Vagina (tissue), 2 donors: ENCODE results near the gene AKT1S1. TPM values are rescaled to one million over a fixed set of nuclear protein-coding genes. Genes with fewer than 3 reads are reported as not detected.

Experiments used
- DNase-seq, 2 donors: peaks; one replicate each; pipeline ENCODE4 v3.0.0-alpha.2; 2017; ENCODE audit errors: extremely low spot score in 2 of 2
- H3K27ac ChIP-seq: fragments of 200-600 bp; sonication (generic); one replicate; pipeline ENCODE4 v1.5.1; 2019
- H3K27me3 ChIP-seq: fragments of 200-600 bp; sonication (generic); one replicate; pipeline ENCODE4 v1.5.1; 2019
- H3K36me3 ChIP-seq, 2 donors: fragments of 200-600 bp; sonication (generic); one replicate each; pipeline ENCODE4 v1.5.1; 2017 to 2019
- H3K4me1 ChIP-seq: fragments of 200-600 bp; sonication (generic); one replicate; pipeline ENCODE4 v1.5.1; 2019
- H3K4me3 ChIP-seq, 2 donors: fragments of 200-600 bp; sonication (generic); 1 replicate in 1 of 2; 2 replicates in 1 of 2; pipeline ENCODE4 v1.5.1; 2016 to 2019
- H3K9me3 ChIP-seq: fragments of 200-600 bp; sonication (generic); one replicate; pipeline ENCODE4 v1.5.1; 2019
- POLR2A ChIP-seq, 2 donors: fragments of 450-650 bp; IDR thresholded peaks; one replicate each; pipeline ENCODE4 v1.6.1; 2017; ENCODE audit warnings: antibody characterized with exemption in 2 of 2, mild to moderate bottlenecking in 2 of 2, moderate library complexity in 2 of 2
- POLR2AphosphoS5 ChIP-seq, 2 donors: sonication (generic); formaldehyde crosslinking; IDR thresholded peaks; one replicate each; pipeline ENCODE4 v1.9.0; 2017; ENCODE audit warnings: antibody characterized with exemption in 2 of 2, mild to moderate bottlenecking in 2 of 2, low read depth in 1 of 2; ENCODE audit not compliant: insufficient read depth in 1 of 2
- intact Hi-C: fragments of 100-400 bp; cut with DNase I; formaldehyde crosslinking; loops from one replicate; pipeline ENCODE4 v1.15.1; 2023
- total RNA-seq: library from RNA; depleted of rRNA; stranded (reverse); fragments of >200 nt; gene quantifications from one replicate; pipeline ENCODE4 v1.2.3, GENCODE V29; 2016
- TF ChIP-seq, protein P1 (sequence below), 3 experiments: fragments of 450-650 bp in 2 of 3; fragments of 200-600 bp in 1 of 3; sonication (generic) in 1 of 3; IDR thresholded peaks; one replicate each; pipeline ENCODE4 v1.5.1; 2017 to 2019; ENCODE audit warnings: antibody characterized with exemption in 3 of 3, mild to moderate bottlenecking in 2 of 3, moderate library complexity in 2 of 3

The AKT1S1 gene
- total RNA-seq, 1 donor from 2014 or later: 16.9 TPM

DNA sequence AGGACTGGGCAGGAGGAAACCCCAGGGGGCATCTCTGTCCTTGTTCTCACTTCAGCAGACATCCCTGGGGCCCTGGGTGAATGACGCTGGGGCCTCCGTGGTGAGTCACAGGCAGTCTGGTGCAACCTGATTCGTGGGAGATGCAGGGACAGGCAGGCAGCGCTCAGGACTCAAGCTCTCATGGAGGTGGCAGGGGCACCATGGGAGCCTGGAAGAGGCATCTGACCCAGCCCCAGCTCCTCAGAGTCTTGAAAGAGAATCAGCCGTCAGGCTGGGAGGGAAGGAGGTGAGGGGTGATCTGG lies 40.2 kb downstream of the AKT1S1 start:
- no peak for DNase-seq
- Histone ChIP-seq H3K4me1 (no peaks in the 10 kb centered on the region), H3K36me3 (peaks cover 3 to 62% of the 10 kb centered on the region in 2 donors), H3K9me3 (no peaks in the 10 kb centered on the region), H3K27ac (no peak overlapping the region), H3K4me3 (no peak overlapping the region), H3K27me3 (no peaks in the 10 kb centered on the region)
- TF ChIP-seq POLR2AphosphoS5 (IDR thresholded peaks at IDR 0.05; ENCODE audit: insufficient read depth in 1 of 2, low read depth in 1 of 2) (no peak), POLR2A (IDR thresholded peaks at IDR 0.05) (no peak)
- TF ChIP-seq, protein P1, sequence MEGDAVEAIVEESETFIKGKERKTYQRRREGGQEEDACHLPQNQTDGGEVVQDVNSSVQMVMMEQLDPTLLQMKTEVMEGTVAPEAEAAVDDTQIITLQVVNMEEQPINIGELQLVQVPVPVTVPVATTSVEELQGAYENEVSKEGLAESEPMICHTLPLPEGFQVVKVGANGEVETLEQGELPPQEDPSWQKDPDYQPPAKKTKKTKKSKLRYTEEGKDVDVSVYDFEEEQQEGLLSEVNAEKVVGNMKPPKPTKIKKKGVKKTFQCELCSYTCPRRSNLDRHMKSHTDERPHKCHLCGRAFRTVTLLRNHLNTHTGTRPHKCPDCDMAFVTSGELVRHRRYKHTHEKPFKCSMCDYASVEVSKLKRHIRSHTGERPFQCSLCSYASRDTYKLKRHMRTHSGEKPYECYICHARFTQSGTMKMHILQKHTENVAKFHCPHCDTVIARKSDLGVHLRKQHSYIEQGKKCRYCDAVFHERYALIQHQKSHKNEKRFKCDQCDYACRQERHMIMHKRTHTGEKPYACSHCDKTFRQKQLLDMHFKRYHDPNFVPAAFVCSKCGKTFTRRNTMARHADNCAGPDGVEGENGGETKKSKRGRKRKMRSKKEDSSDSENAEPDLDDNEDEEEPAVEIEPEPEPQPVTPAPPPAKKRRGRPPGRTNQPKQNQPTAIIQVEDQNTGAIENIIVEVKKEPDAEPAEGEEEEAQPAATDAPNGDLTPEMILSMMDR (IDR thresholded peaks at IDR 0.05): no peak
- intact Hi-C loops: no loop called here

DNA sequence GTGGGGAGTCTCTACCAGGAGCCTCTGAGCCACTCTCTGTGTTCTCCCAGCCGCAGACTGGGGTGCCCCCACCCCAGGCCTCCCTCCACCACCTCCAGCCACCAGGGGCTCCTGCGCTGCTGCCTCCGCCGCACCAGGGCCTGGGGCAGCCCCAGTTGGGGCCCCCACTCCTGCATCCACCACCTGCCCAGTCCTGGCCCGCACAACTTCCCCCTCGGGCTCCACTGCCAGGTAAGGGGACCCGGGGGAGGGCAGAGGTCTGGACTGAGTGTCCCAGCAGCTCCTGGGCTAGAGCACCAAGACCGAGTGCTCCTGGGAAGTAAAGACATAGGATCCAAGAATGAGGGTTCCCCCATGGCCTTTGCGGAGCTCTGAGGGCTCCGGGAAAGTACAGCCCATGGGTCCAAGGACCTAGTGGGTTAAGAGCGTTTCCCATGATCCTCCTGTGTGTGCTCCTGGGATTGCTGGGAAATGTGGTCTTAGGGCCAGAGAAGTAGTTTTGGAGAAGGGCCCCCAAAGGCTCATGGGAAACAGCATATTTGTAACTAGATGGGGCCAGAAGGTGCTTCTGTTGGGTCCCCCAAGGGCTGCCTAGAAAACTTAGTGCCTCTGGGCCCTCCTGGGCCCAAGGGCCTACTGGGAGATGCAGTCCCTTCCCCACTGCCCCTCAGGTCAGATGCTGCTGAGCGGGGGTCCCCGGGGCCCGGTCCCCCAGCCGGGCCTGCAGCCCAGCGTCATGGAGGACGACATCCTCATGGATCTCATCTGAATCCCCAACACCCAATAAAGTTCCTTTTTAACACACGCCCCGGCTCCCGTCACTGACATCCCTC lies 40.8 kb downstream of the AKT1S1 start:
- no peak overlapping the region for H3K4me3 ChIP-seq
- H3K4me1 ChIP-seq: no peaks in the 10 kb centered on the region
- no peak for DNase-seq
- H3K36me3 ChIP-seq: peaks cover 3 to 67% of the 10 kb centered on the region in 2 donors
- TF ChIP-seq POLR2AphosphoS5 (IDR thresholded peaks at IDR 0.05; ENCODE audit: insufficient read depth in 1 of 2, low read depth in 1 of 2): no peak
- TF ChIP-seq, protein P1 (IDR thresholded peaks at IDR 0.05): no peak
- no peak for TF ChIP-seq POLR2A (IDR thresholded peaks at IDR 0.05)
- H3K9me3 ChIP-seq: no peaks in the 10 kb centered on the region
- H3K27me3 ChIP-seq: no peaks in the 10 kb centered on the region
- no peak overlapping the region for H3K27ac ChIP-seq
- intact Hi-C loops: no loop called here

DNA sequence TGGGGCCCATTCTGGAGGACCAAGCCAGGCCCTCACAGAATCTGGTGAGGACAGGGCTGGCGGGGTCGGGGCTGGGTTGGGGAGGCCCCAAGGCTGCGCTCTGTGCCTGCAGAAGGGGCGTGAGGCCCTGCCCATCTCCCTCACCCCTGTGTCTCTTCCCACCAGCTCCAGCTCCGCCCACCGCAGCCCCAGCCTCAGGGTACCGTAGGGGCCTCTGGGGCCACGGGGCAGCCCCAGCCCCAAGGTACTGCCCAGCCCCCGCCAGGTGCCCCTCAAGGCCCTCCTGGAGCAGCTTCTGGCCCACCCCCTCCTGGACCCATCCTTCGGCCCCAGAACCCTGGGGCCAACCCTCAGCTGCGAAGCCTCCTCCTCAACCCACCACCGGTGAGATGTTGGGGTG lies 41.6 kb downstream of the AKT1S1 start:
- H3K4me1 ChIP-seq: no peaks in the 10 kb centered on the region
- H3K4me3 ChIP-seq: no peak overlapping the region
- DNase-seq: no peak
- no peaks in the 10 kb centered on the region for H3K27me3 ChIP-seq
- intact Hi-C loops: no loop called here
- TF ChIP-seq, protein P1 (IDR thresholded peaks at IDR 0.05): no peak
- no peak for TF ChIP-seq POLR2AphosphoS5 (IDR thresholded peaks at IDR 0.05; ENCODE audit: insufficient read depth in 1 of 2, low read depth in 1 of 2)
- TF ChIP-seq POLR2A (IDR thresholded peaks at IDR 0.05): no peak
- no peak overlapping the region for H3K27ac ChIP-seq
- H3K36me3 ChIP-seq: peaks cover 3 to 75% of the 10 kb centered on the region in 2 donors
- H3K9me3 ChIP-seq: no peaks in the 10 kb centered on the region

DNA sequence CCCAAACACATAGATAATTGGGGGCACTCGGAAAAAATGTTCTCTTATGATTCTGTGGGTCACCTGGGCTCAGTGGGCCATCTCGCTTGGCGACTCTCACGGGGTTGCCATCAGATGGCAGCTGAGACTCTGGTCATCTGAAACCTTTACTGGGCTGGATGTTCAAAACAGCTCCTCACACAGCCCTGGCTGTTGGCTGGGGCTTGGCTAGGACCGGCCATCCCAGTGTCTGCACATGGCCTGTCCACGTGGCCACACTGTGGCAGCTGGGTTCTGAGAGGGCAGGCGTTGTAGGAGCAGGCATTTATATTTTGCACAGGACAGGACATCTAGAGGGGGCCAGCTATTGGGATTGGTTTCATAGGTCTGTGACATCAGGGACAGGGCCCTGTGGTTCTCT lies 43.6 kb downstream of the AKT1S1 start:
- H3K4me3 ChIP-seq: no peak overlapping the region
- intact Hi-C loops: no loop called here
- no peaks in the 10 kb centered on the region for H3K4me1 ChIP-seq
- H3K27me3 ChIP-seq: no peaks in the 10 kb centered on the region
- no peak for DNase-seq
- no peaks in the 10 kb centered on the region for H3K9me3 ChIP-seq
- TF ChIP-seq POLR2AphosphoS5 (IDR thresholded peaks at IDR 0.05; ENCODE audit: insufficient read depth in 1 of 2, low read depth in 1 of 2): no peak
- TF ChIP-seq, protein P1 (IDR thresholded peaks at IDR 0.05): no peak
- no peak for TF ChIP-seq POLR2A (IDR thresholded peaks at IDR 0.05)
- H3K36me3 ChIP-seq: peaks cover 3 to 76% of the 10 kb centered on the region in 2 donors
- H3K27ac ChIP-seq: no peak overlapping the region

DNA sequence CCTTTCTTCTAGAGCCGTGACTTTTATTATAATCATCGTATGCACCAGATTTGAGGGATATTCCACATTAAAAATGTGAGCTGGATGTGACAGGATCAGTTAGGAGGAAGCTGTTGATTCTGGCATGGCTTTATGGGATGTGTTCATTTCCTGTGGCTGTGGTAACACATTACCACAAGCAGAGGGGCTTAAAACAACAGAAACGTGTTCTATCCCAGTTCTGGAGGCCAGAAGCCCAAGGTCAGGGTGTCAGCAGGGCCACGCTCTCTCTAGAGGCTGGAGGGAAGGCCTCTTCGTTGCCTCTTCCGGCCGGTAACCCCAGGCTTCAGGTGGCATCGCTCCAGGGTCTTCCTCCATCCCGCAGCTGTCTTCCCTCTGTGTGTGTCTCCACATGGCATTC lies 44.6 kb downstream of the AKT1S1 start:
- intact Hi-C loops: no loop called here
- no peak for DNase-seq
- TF ChIP-seq POLR2AphosphoS5 (IDR thresholded peaks at IDR 0.05; ENCODE audit: insufficient read depth in 1 of 2, low read depth in 1 of 2): no peak
- TF ChIP-seq, protein P1 (IDR thresholded peaks at IDR 0.05): no peak
- TF ChIP-seq POLR2A (IDR thresholded peaks at IDR 0.05): no peak

More for the DNA sequence above, 44.6 kb downstream of the AKT1S1 start:
- Histone ChIP-seq H3K27ac (no peak overlapping the region), H3K36me3 (peaks cover 3 to 76% of the 10 kb centered on the region in 2 donors), H3K4me3 (no peak overlapping the region), H3K9me3 (no peaks in the 10 kb centered on the region), H3K4me1 (no peaks in the 10 kb centered on the region), H3K27me3 (no peaks in the 10 kb centered on the region)
